H9 (cell line): ENCODE data around the gene TTC23. TPM values are rescaled to one million over a fixed set of nuclear protein-coding genes. Genes with fewer than 3 reads are reported as not detected.

ENCODE experiments used
- DNase-seq: peaks from one replicate; pipeline ENCODE4 v3.0.0-alpha.2; 2017
- H2AFZ ChIP-seq: one replicate; pipeline ENCODE4 v1.6.1; 2013; ENCODE audit warnings: mild to moderate bottlenecking, low read length, control low read depth, moderate library complexity
- H2AK5ac ChIP-seq: 2 replicates; pipeline ENCODE4 v1.6.1; 2013; ENCODE audit warnings: low read length, control low read depth, mixed read lengths; ENCODE audit not compliant: insufficient read length
- H2BK120ac ChIP-seq: one replicate; pipeline ENCODE4 v1.6.1; 2013; ENCODE audit warnings: low read depth, mild to moderate bottlenecking, low read length, control low read depth, inconsistent platforms; ENCODE audit not compliant: poor library complexity, severe bottlenecking
- H2BK12ac ChIP-seq: 2 replicates; pipeline ENCODE4 v1.6.1; 2013; ENCODE audit warnings: low read length, control low read depth, mixed read lengths, low read depth; ENCODE audit not compliant: insufficient read length
- H2BK15ac ChIP-seq: 2 replicates; pipeline ENCODE4 v1.6.1; 2013; ENCODE audit warnings: low read depth, low read length, control low read depth
- H2BK20ac ChIP-seq: one replicate; pipeline ENCODE4 v1.6.1; 2013; ENCODE audit warnings: low read depth, mild to moderate bottlenecking, low read length, control low read depth, inconsistent platforms; ENCODE audit not compliant: poor library complexity, severe bottlenecking
- H2BK5ac ChIP-seq: 2 replicates; pipeline ENCODE4 v1.6.1; 2013; ENCODE audit warnings: low read length, control low read depth, mixed read lengths; ENCODE audit not compliant: insufficient read length
- H3K14ac ChIP-seq: 2 replicates; pipeline ENCODE4 v1.6.1; 2013; ENCODE audit warnings: low read length, control low read depth; ENCODE audit not compliant: insufficient read depth
- H3K18ac ChIP-seq: 2 replicates; pipeline ENCODE4 v1.6.1; 2013; ENCODE audit warnings: low read depth, mild to moderate bottlenecking, mixed read lengths, low read length, control low read depth; ENCODE audit not compliant: insufficient read length
- H3K23ac ChIP-seq: 2 replicates; pipeline ENCODE4 v1.6.1; 2013; ENCODE audit warnings: low read length, control low read depth, mixed read lengths, low read depth; ENCODE audit not compliant: insufficient read length
- H3K23me2 ChIP-seq: 2 replicates; pipeline ENCODE4 v1.6.1; 2013; ENCODE audit warnings: low read depth, mild to moderate bottlenecking, mixed read lengths, low read length, control low read depth; ENCODE audit not compliant: insufficient read length, poor library complexity, severe bottlenecking
- H3K27ac ChIP-seq: 2 replicates; pipeline ENCODE4 v1.5.1; 2013; ENCODE audit warnings: low read length, control low read depth, mixed read lengths, low read depth; ENCODE audit not compliant: insufficient read length
- H3K27me3 ChIP-seq: 2 replicates; pipeline ENCODE4 v1.6.1; 2013; ENCODE audit warnings: low read length, control low read depth, inconsistent platforms; ENCODE audit not compliant: insufficient read depth
- H3K4ac ChIP-seq: 2 replicates; pipeline ENCODE4 v1.6.1; 2013; ENCODE audit warnings: low read depth, mild to moderate bottlenecking, control low read depth, inconsistent platforms, low read length, moderate library complexity
- H3K4me1 ChIP-seq: 2 replicates; pipeline ENCODE4 v1.6.1; 2013; ENCODE audit warnings: low read length, control low read depth, inconsistent platforms; ENCODE audit not compliant: insufficient read depth
- H3K4me2 ChIP-seq: 2 replicates; pipeline ENCODE4 v1.6.1; 2013; ENCODE audit warnings: low read length, control low read depth, mixed read lengths; ENCODE audit not compliant: insufficient read length, insufficient read depth
- H3K56ac ChIP-seq: 2 replicates; pipeline ENCODE4 v1.6.1; 2013; ENCODE audit warnings: low read depth, mild to moderate bottlenecking, mixed read lengths, low read length, control low read depth; ENCODE audit not compliant: insufficient read length
- H3K79me1 ChIP-seq: 2 replicates; pipeline ENCODE4 v1.6.1; 2013; ENCODE audit warnings: low read depth, mild to moderate bottlenecking, moderate library complexity, low read length, control low read depth, inconsistent platforms; ENCODE audit not compliant: insufficient read depth, poor library complexity, severe bottlenecking
- H3K79me2 ChIP-seq: 2 replicates; pipeline ENCODE4 v1.6.1; 2013; ENCODE audit warnings: low read length, control low read depth, inconsistent platforms; ENCODE audit not compliant: insufficient read depth
- H3K9ac ChIP-seq: 2 replicates; pipeline ENCODE4 v1.6.1; 2013; ENCODE audit warnings: low read length, control low read depth, mixed read lengths; ENCODE audit not compliant: insufficient read length; ENCODE audit errors: extremely low read depth
- H3K9me3 ChIP-seq: one replicate; pipeline ENCODE4 v1.6.1; 2013; ENCODE audit warnings: low read depth, low read length, inconsistent platforms; ENCODE audit not compliant: control insufficient read depth
- H3T11ph ChIP-seq: one replicate; pipeline ENCODE4 v1.6.1; 2013; ENCODE audit warnings: mild to moderate bottlenecking, low read length, control low read depth, inconsistent platforms
- H4K20me1 ChIP-seq: one replicate; pipeline ENCODE4 v1.6.1; 2013; ENCODE audit not compliant: control insufficient read depth, insufficient read length, insufficient read depth
- H4K5ac ChIP-seq: 2 replicates; pipeline ENCODE4 v1.6.1; 2013; ENCODE audit warnings: low read depth, mild to moderate bottlenecking, mixed read lengths, low read length, control low read depth; ENCODE audit not compliant: insufficient read length
- H4K8ac ChIP-seq: replicated peaks from 2 replicates; pipeline ENCODE4 v1.6.1; 2013; ENCODE audit warnings: low read length, control low read depth, mixed read lengths, low read depth; ENCODE audit not compliant: insufficient read length
- H4K91ac ChIP-seq: 2 replicates; pipeline ENCODE4 v1.6.1; 2013; ENCODE audit warnings: low read depth, mild to moderate bottlenecking, moderate library complexity, mixed read lengths, low read length, control low read depth; ENCODE audit not compliant: insufficient read length
- H3K27ac Mint-ChIP-seq, 3 experiments: 2 replicates in 2 of 3; 3 replicates in 1 of 3; pipeline ENCODE4 v1.8.0; 2020 to 2021; ENCODE audit warnings: mixed read lengths in 3 of 3, mild to moderate bottlenecking in 1 of 3, moderate library complexity in 1 of 3
- H3K27me3 Mint-ChIP-seq: 2 replicates; pipeline ENCODE4 v1.8.0; 2021; ENCODE audit warnings: low read depth, mild to moderate bottlenecking, moderate library complexity, mixed read lengths
- H3K36me3 Mint-ChIP-seq, 3 experiments: 2 replicates in 2 of 3; 3 replicates in 1 of 3; pipeline ENCODE4 v1.8.0; 2020 to 2021; ENCODE audit warnings: low read depth in 3 of 3, mixed read lengths in 3 of 3; ENCODE audit not compliant: insufficient read depth in 1 of 3
- H3K4me1 Mint-ChIP-seq, 2 experiments: 2 replicates each; pipeline ENCODE4 v1.8.0; 2020; ENCODE audit warnings: mixed read lengths in 2 of 2
- H3K4me3 Mint-ChIP-seq, 2 experiments: 2 replicates in 1 of 2; 3 replicates in 1 of 2; pipeline ENCODE4 v1.8.0; 2020 to 2021; ENCODE audit warnings: mild to moderate bottlenecking in 2 of 2, mixed read lengths in 2 of 2, moderate library complexity in 1 of 2
- H3K9me3 Mint-ChIP-seq, 2 experiments: 2 replicates in 1 of 2; 3 replicates in 1 of 2; pipeline ENCODE4 v1.8.0; 2020; ENCODE audit warnings: mild to moderate bottlenecking in 2 of 2, mixed read lengths in 2 of 2, moderate library complexity in 1 of 2
- CTCF ChIP-seq: fragments of 200-600 bp; sonication (generic); conservative IDR thresholded peaks from 3 replicates; pipeline ENCODE4 v1.8.0; 2021; ENCODE audit warnings: antibody characterized with exemption, mild to moderate bottlenecking
- WGBS: extraction: QIAGEN DNeasy Blood & Tissue Kit; methylation state at CpG from one replicate; pipeline ENCODE4 v1.1.7; 2013; ENCODE audit warnings: missing lambda C conversion rate, low lambda C conversion rate, mixed read lengths; ENCODE audit not compliant: insufficient read length; ENCODE audit errors: extremely low coverage; 5-methylcytosine and 5-hydroxymethylcytosine counted together
- total RNA-seq: library from RNA; stranded (reverse); gene quantifications from 2 replicates; pipeline ENCODE4 v1.2.1, GENCODE V29; 2021

Gene TTC23
- total RNA-seq, 1 experiment from 2014 or later: 14.3 TPM

- no peak for DNase-seq
- Histone ChIP-seq H2BK15ac (no peak overlapping the region), H3K79me2 (no peaks in the 10 kb centered on the region), H3K23me2 (peaks cover 6% of the 10 kb centered on the region), H4K91ac (no peak overlapping the region), H2AK5ac (no peak overlapping the region), H3K9me3 (no peaks in the 10 kb centered on the region), H2BK12ac (no peak overlapping the region), H4K8ac (no peak overlapping the region), H4K20me1 (no peaks in the 10 kb centered on the region), H4K5ac (no peak overlapping the region), H3K14ac (no peak overlapping the region), H2BK20ac (no peak overlapping the region), H3K79me1 (no peaks in the 10 kb centered on the region), H3K9ac (no peak overlapping the region), H3K4me1 (no peaks in the 10 kb centered on the region), H3K27me3 (peaks cover 6% of the 10 kb centered on the region; the same call in 1 of the 2 replicates), H3K4me2 (no peak overlapping the region), H3K23ac (no peak overlapping the region), H3K18ac (no peak overlapping the region), H3K27ac (no peak overlapping the region), H3T11ph (no peak overlapping the region), H2AFZ (no peak overlapping the region), H2BK120ac (no peak overlapping the region), H3K4ac (no peak overlapping the region), H3K56ac (no peak overlapping the region), H2BK5ac (no peak overlapping the region)
- Mint-ChIP-seq H3K9me3 (no peaks in the 10 kb centered on the region), H3K36me3 (no peaks in the 10 kb centered on the region; a peak in 1 of 7 replicates), H3K27ac (no peak overlapping the region), H3K27me3 (peaks cover 44% of the 10 kb centered on the region), H3K4me1 (peaks cover 12 to 14% of the 10 kb centered on the region in 2 experiments), H3K4me3 (no peak overlapping the region)
- TF ChIP-seq CTCF: no peak
- WGBS: no CpG with 5 or more reads among the region's 3 CpGs
These were observed 153.8 kb downstream of the TTC23 start for GRCh38 chr15:99095626-99096025.
